Lung (tissue), 12 donors: ENCODE data around the gene KIAA0513. TPM values are rescaled to one million over a fixed set of nuclear protein-coding genes. Genes with fewer than 3 reads are reported as not detected.

Experiments
- ATAC-seq: fragments of 200-7000 bp; cut with Tn5 transposase; one replicate; pipeline ENCODE4 v1.9.1; 2020; ENCODE audit warnings: moderate number of reproducible peaks; ENCODE audit not compliant: insufficient read depth, low FRiP score
- DNase-seq, 3 donors: peaks; one replicate each; pipeline ENCODE4 v3.0.0-alpha.2; 2013 to 2017
- H3K27ac ChIP-seq, 2 donors: one replicate each; pipeline ENCODE4 v1.5.1; 2013; ENCODE audit warnings: mild to moderate bottlenecking in 2 of 2, moderate library complexity in 2 of 2, control low read depth in 1 of 2, inconsistent platforms in 1 of 2, low read depth in 1 of 2, low read length in 1 of 2
- H3K27me3 ChIP-seq, 3 donors: one replicate each; pipeline ENCODE4 v1.5.1; 2013; ENCODE audit warnings: low read length in 2 of 3; ENCODE audit not compliant: control insufficient read depth in 3 of 3, insufficient read depth in 3 of 3
- H3K36me3 ChIP-seq, 4 donors: one replicate each; pipeline ENCODE4 v1.5.1; 2013; ENCODE audit warnings: low read length in 4 of 4, mild to moderate bottlenecking in 1 of 4, moderate library complexity in 1 of 4; ENCODE audit not compliant: control insufficient read depth in 4 of 4, insufficient read depth in 4 of 4
- H3K4me1 ChIP-seq, 5 donors: one replicate each; pipeline ENCODE4 v1.5.1; 2013; ENCODE audit warnings: low read length in 5 of 5, mild to moderate bottlenecking in 2 of 5, moderate library complexity in 1 of 5; ENCODE audit not compliant: control insufficient read depth in 5 of 5, insufficient read depth in 5 of 5
- H3K4me3 ChIP-seq: one replicate; pipeline ENCODE4 v1.5.1; 2013; ENCODE audit warnings: mild to moderate bottlenecking, control low read depth, moderate library complexity
- H3K9ac ChIP-seq, 2 donors: one replicate each; pipeline ENCODE4 v1.5.1; 2013; ENCODE audit warnings: low read length in 2 of 2, control low read depth in 1 of 2; ENCODE audit not compliant: insufficient read depth in 1 of 2
- H3K9me3 ChIP-seq, 4 donors: one replicate each; pipeline ENCODE4 v1.5.1; 2013; ENCODE audit warnings: low read length in 3 of 4, mild to moderate bottlenecking in 1 of 4, moderate library complexity in 1 of 4; ENCODE audit not compliant: control insufficient read depth in 4 of 4, insufficient read depth in 3 of 4
- CTCF ChIP-seq: IDR thresholded peaks from 2 replicates; pipeline ENCODE4 v1.5.1; 2012; ENCODE audit warnings: mild to moderate bottlenecking; ENCODE audit errors: control extremely low read depth, extremely low read depth
- WGBS, 2 donors: extraction: QIAGEN DNeasy Blood & Tissue Kit; methylation state at CpG; one replicate each; pipeline ENCODE4 v1.1.7; 2013; 5-methylcytosine and 5-hydroxymethylcytosine counted together
- polyA plus RNA-seq, 2 donors: library from polyadenylated mRNA; stranded (reverse); fragments of 200-250 nt; gene quantifications; one replicate each; pipeline ENCODE4 v1.2.1, GENCODE V29; 2013
- total RNA-seq, 2 donors: library from RNA; depleted of rRNA in 1 of 2; stranded (reverse); fragments of >200 nt in 1 of 2; gene quantifications; one replicate each; pipeline ENCODE4 v1.2.1, GENCODE V29; 2014 to 2021
- donor health status: control.
- donor health status: control.
- donor health status: Bipolar disorder and iron deficiency.
- donor health status: healthy.
- donor health status: DM: yes; HTN: yes; CAD: no.

Gene KIAA0513
- total and polyA plus RNA-seq, 4 donors = 10.4 to 23.5 (median 12.0) TPM

- Histone ChIP-seq H3K4me3 (no peak overlapping the region), H3K27ac (no peak overlapping the region), H3K27me3 (no peaks in the 10 kb centered on the region), H3K4me1 (peaks cover 0 to 41% (median 12%) of the 10 kb centered on the region in 5 donors), H3K9me3 (no peaks in the 10 kb centered on the region), H3K36me3 (peaks cover 0 to 4% (median 0%) of the 10 kb centered on the region in 4 donors), H3K9ac (no peak overlapping the region)
- TF ChIP-seq CTCF = peak; percentile 56
- ATAC-seq (no peak), DNase-seq (peak; percentile 61 to 79 (median 73))
- WGBS, 2 donors = 74 to 83% methylated on average over 37 of the region's 37 CpGs
Measured at GRCh38 chr16:85086347-85087291, 59.0 kb downstream of the KIAA0513 start.

GRCh38 chr16:85087899-85088569 lies 60.4 kb downstream of the KIAA0513 start:
- ATAC-seq (no peak), DNase-seq (no peak)
- H3K27me3 ChIP-seq = no peaks in the 10 kb centered on the region
- TF ChIP-seq CTCF = no peak
- peaks cover 0 to 38% (median 12%) of the 10 kb centered on the region in 5 donors for H3K4me1 ChIP-seq
- H3K4me3 ChIP-seq = no peak overlapping the region
- 89 to 97% methylated on average over 21 of the region's 21 CpGs for WGBS, 2 donors
- no peak overlapping the region for H3K27ac ChIP-seq
- H3K9me3 ChIP-seq = no peaks in the 10 kb centered on the region
- peaks cover 0 to 2% (median 0%) of the 10 kb centered on the region in 4 donors for H3K36me3 ChIP-seq
- no peak overlapping the region for H3K9ac ChIP-seq

- no peak for ATAC-seq
- Histone ChIP-seq H3K27ac (no peak overlapping the region), H3K9me3 (no peaks in the 10 kb centered on the region), H3K4me3 (no peak overlapping the region), H3K9ac (no peak overlapping the region), H3K27me3 (no peaks in the 10 kb centered on the region), H3K36me3 (peaks cover 0 to 2% (median 0%) of the 10 kb centered on the region in 4 donors), H3K4me1 (peaks cover 0 to 32% (median 12%) of the 10 kb centered on the region in 5 donors)
- peak; percentile 47 to 55 (median 53) for DNase-seq
- WGBS, 2 donors = 73 to 75% methylated on average over 30 to 31 of the region's 31 CpGs
- TF ChIP-seq CTCF = no peak
Measured at GRCh38 chr16:85088570-85089199, 61.1 kb downstream of the KIAA0513 start.
